Smooth muscle cell (in vitro differentiated cells): ENCODE results near the gene PSMB10. TPM values are rescaled to one million over a fixed set of nuclear protein-coding genes. Genes with fewer than 3 reads are reported as not detected.
A peak's percentile ranks its signal among the peaks of the same experiment; 100 is the strongest.

ENCODE experiments used
- DNase-seq: peaks from one replicate; lab custom pipeline; 2025; ENCODE audit not compliant: unreplicated experiment; lab: John Stamatoyannopoulos, UW
- H2AFZ ChIP-seq: fragments of 200-600 bp; sonication (generic); 2 replicates; pipeline ENCODE4 v1.6.0; 2016; ENCODE audit warnings: antibody characterized with exemption, low read depth, mild to moderate bottlenecking
- H3F3A ChIP-seq: fragments of 200-600 bp; sonication (generic); 2 replicates; pipeline ENCODE4 v1.6.0; 2017; ENCODE audit warnings: antibody characterized with exemption, low read depth
- H3K27ac ChIP-seq: fragments of 200-600 bp; sonication (generic); 2 replicates; pipeline ENCODE4 v1.5.1; 2016; ENCODE audit warnings: low read depth, mild to moderate bottlenecking
- H3K27me3 ChIP-seq: fragments of 200-600 bp; sonication (generic); 2 replicates; pipeline ENCODE4 v1.6.1; 2016; ENCODE audit warnings: low read depth, mild to moderate bottlenecking
- H3K36me3 ChIP-seq: fragments of 200-600 bp; sonication (generic); 2 replicates; pipeline ENCODE4 v1.5.1; 2016; ENCODE audit warnings: low read depth
- H3K4me1 ChIP-seq: fragments of 200-600 bp; sonication (generic); 2 replicates; pipeline ENCODE4 v1.5.1; 2016; ENCODE audit warnings: low read depth
- H3K4me2 ChIP-seq: fragments of 200-600 bp; sonication (generic); 2 replicates; pipeline ENCODE4 v1.6.0; 2016; ENCODE audit warnings: mild to moderate bottlenecking
- H3K4me3 ChIP-seq: fragments of 200-600 bp; sonication (generic); 2 replicates; pipeline ENCODE4 v1.5.1; 2016; ENCODE audit warnings: mild to moderate bottlenecking
- H3K79me2 ChIP-seq: fragments of 200-600 bp; sonication (generic); 2 replicates; pipeline ENCODE4 v1.6.0; 2016; ENCODE audit warnings: low read depth, mild to moderate bottlenecking
- H3K9ac ChIP-seq: fragments of 200-600 bp; sonication (generic); 2 replicates; pipeline ENCODE4 v1.6.0; 2016; ENCODE audit warnings: low read depth
- H3K9me3 ChIP-seq: fragments of 200-600 bp; sonication (generic); replicated peaks from 2 replicates; pipeline ENCODE4 v1.5.1; 2016; ENCODE audit warnings: low read depth
- H4K20me1 ChIP-seq: fragments of 200-600 bp; sonication (generic); 2 replicates; pipeline ENCODE4 v1.6.0; 2016; ENCODE audit warnings: low read depth
- CTCF ChIP-seq: fragments of 200-600 bp; sonication (generic); IDR thresholded peaks from 2 replicates; pipeline ENCODE4 v1.5.1; 2017; ENCODE audit warnings: borderline replicate concordance, mild to moderate bottlenecking, antibody characterized with exemption; ENCODE audit not compliant: insufficient read depth, poor library complexity, severe bottlenecking
- WGBS: methylation state at CpG from one replicate; pipeline ENCODE4 v1.1.7; 2016; ENCODE audit warnings: low lambda C conversion rate; 5-methylcytosine and 5-hydroxymethylcytosine counted together
- polyA plus RNA-seq: library from polyadenylated mRNA; unstranded; fragments of >200 nt; fragmentation: Nextera tagmentation; extraction: Ambion mirVana; gene quantifications from 2 replicates; pipeline ENCODE4 v1.2.1, GENCODE V29; 2016
- total RNA-seq: library from RNA; depleted of rRNA; stranded (reverse); fragments of >200 nt; gene quantifications from 2 replicates; pipeline ENCODE4 v1.2.3, GENCODE V29; 2014

PSMB10 gene
- total and polyA plus RNA-seq, 2 experiments from 2014 or later: 17.3 to 38.4 TPM

GRCh38 chr16:67959536-67960329 lies 23.1 kb upstream of the PSMB10 start:
- Histone ChIP-seq H2AFZ (no peak overlapping the region), H3K4me3 (no peak overlapping the region), H3K9me3 (no peaks in the 10 kb centered on the region), H3K4me1 (no peaks in the 10 kb centered on the region), H3K27me3 (no peaks in the 10 kb centered on the region), H4K20me1 (peaks cover 100% of the 10 kb centered on the region), H3K9ac (no peak overlapping the region), H3K27ac (peak overlapping the region; percentile 52), H3K4me2 (peak overlapping the region; percentile 47), H3F3A (no peaks in the 10 kb centered on the region), H3K36me3 (no peaks in the 10 kb centered on the region), H3K79me2 (peaks cover 52% of the 10 kb centered on the region)
- no peak for DNase-seq
- 58% methylated on average over 11 of the region's 11 CpGs for WGBS
- no peak for TF ChIP-seq CTCF

- no peaks in the 10 kb centered on the region for H3K27me3 ChIP-seq
- H3K9me3 ChIP-seq: no peaks in the 10 kb centered on the region
- no peaks in the 10 kb centered on the region for H3K4me1 ChIP-seq
- H3K79me2 ChIP-seq: peaks cover 36% of the 10 kb centered on the region
- H3K4me2 ChIP-seq: no peak overlapping the region
- H3K4me3 ChIP-seq: no peak overlapping the region
- H3K36me3 ChIP-seq: no peaks in the 10 kb centered on the region
- WGBS: 98% methylated on average over 9 of the region's 9 CpGs
- H4K20me1 ChIP-seq: peaks cover 100% of the 10 kb centered on the region
- DNase-seq: no peak
- no peak overlapping the region for H2AFZ ChIP-seq
- H3F3A ChIP-seq: no peaks in the 10 kb centered on the region
- H3K27ac ChIP-seq: no peak overlapping the region
- no peak for TF ChIP-seq CTCF
- H3K9ac ChIP-seq: no peak overlapping the region
Measured at GRCh38 chr16:67957622-67958021, 21.0 kb upstream of the PSMB10 start.

- H3K4me1 ChIP-seq: no peaks in the 10 kb centered on the region
- H3F3A ChIP-seq: no peaks in the 10 kb centered on the region
- WGBS: 93% methylated on average over 10 of the region's 10 CpGs
- H3K9ac ChIP-seq: no peak overlapping the region
- no peak for DNase-seq
- H3K27ac ChIP-seq: no peak overlapping the region
- H3K4me2 ChIP-seq: no peak overlapping the region
- peaks cover 100% of the 10 kb centered on the region for H4K20me1 ChIP-seq
- H3K79me2 ChIP-seq: peaks cover 20% of the 10 kb centered on the region
- H3K4me3 ChIP-seq: no peak overlapping the region
- TF ChIP-seq CTCF: no peak
- no peaks in the 10 kb centered on the region for H3K9me3 ChIP-seq
- H3K27me3 ChIP-seq: no peaks in the 10 kb centered on the region
- no peak overlapping the region for H2AFZ ChIP-seq
- no peaks in the 10 kb centered on the region for H3K36me3 ChIP-seq
Measured at GRCh38 chr16:67954421-67955196, 18.0 kb upstream of the PSMB10 start.
